Activated CD4-positive, alpha-beta T cell treated with anti-CD3 and anti-CD28 coated beads, Interleukin-2, amount 50 U/mL, for 1 hour (primary cell): ENCODE data around the gene NFRKB.
"Not testable (repeated sequence)": the region's sequence is repeated elsewhere in the genome, so short reads cannot be mapped to it uniquely, and the experiment has no call there.

Experiments
- DNase-seq: peaks from one replicate; pipeline ENCODE4 v3.0.0-alpha.2; 2020

NFRKB gene

GRCh38 chr11:129888451-129888850, 6.9 kb downstream of the NFRKB start:
- DNase-seq: no peak

- DNase-seq: no peak
Observed at GRCh38 chr11:129885381-129885780, 10.0 kb downstream of the NFRKB start.

- DNase-seq: no peak
Observed at GRCh38 chr11:129884581-129884980, 10.8 kb downstream of the NFRKB start.

GRCh38 chr11:129881570-129882170, 13.7 kb downstream of the NFRKB start:
- peak; percentile 51 for DNase-seq

- no peak for DNase-seq
Observed at GRCh38 chr11:129880311-129880710, 15.1 kb downstream of the NFRKB start.

GRCh38 chr11:129871914-129872313, 23.5 kb downstream of the NFRKB start:
- DNase-seq: no peak

- not testable (repeated sequence) for DNase-seq
Observed at GRCh38 chr11:129868626-129869025, 26.8 kb downstream of the NFRKB start.

- no peak for DNase-seq
Observed at GRCh38 chr11:129866311-129866710, 29.1 kb downstream of the NFRKB start.

GRCh38 chr11:129865701-129866100, 29.7 kb downstream of the NFRKB start:
- DNase-seq: no peak

- DNase-seq: no peak
Observed at GRCh38 chr11:129864811-129865210, 30.6 kb downstream of the NFRKB start.

- DNase-seq: no peak
Observed at GRCh38 chr11:129861702-129862522, 33.5 kb downstream of the NFRKB start.

GRCh38 chr11:129856036-129856435, 39.3 kb downstream of the NFRKB start:
- no peak for DNase-seq

- no peak for DNase-seq
Observed at GRCh38 chr11:129855086-129855485, 40.3 kb downstream of the NFRKB start.

- no peak for DNase-seq
Observed at GRCh38 chr11:129854232-129854805, 41.1 kb downstream of the NFRKB start.

GRCh38 chr11:129853518-129854231, 41.7 kb downstream of the NFRKB start:
- DNase-seq: peak; percentile 75

GRCh38 chr11:129852125-129852740, 43.1 kb downstream of the NFRKB start:
- no peak for DNase-seq

- DNase-seq: no peak
Observed at GRCh38 chr11:129849447-129850130, 45.8 kb downstream of the NFRKB start.

GRCh38 chr11:129847361-129847760, 48.0 kb downstream of the NFRKB start:
- not testable (repeated sequence) for DNase-seq

- DNase-seq: no peak
Observed at GRCh38 chr11:129846508-129847335, 48.7 kb downstream of the NFRKB start.
